HCT116 (cell line): ENCODE measurements around the gene KLHL22. TPM values are rescaled to one million over a fixed set of nuclear protein-coding genes. Genes with fewer than 3 reads are reported as not detected.

Source experiments
- ATAC-seq: fragments of 200-7000 bp; cut with Tn5 transposase; 2 replicates; pipeline ENCODE4 v1.9.1; 2020; ENCODE audit warnings: mild to moderate bottlenecking, moderate library complexity
- BruUV-seq: library from RNA; stranded (reverse); fragments of 400-500 nt; replicated peaks from 2 replicates; lab custom pipeline; 2021; lab: Mats Ljungman, UMichigan
- CTCF ChIA-PET: fragments of 300-600 bp; sonication (Branson Sonifier 250); formaldehyde crosslinking; loops from one replicate; lab custom pipeline; 2021; ENCODE audit warnings: antibody characterized with exemption; lab: Charles Lee
- POLR2A ChIA-PET: fragments of 300-600, 350-600 bp; sonication (Branson Sonifier 250); formaldehyde crosslinking; loops from one replicate; lab custom pipeline; 2021; ENCODE audit warnings: antibody characterized with exemption; lab: Charles Lee
- RAD21 ChIA-PET, 2 experiments: fragments of 300-600 bp; sonication (Branson Sonifier 250); formaldehyde crosslinking; loops; one replicate each; lab custom pipeline; 2023; ENCODE audit warnings: low total read pairs in 2 of 2; ENCODE audit not compliant: uncharacterized antibody in 2 of 2, unreplicated experiment in 2 of 2, low non-redundant PET in 1 of 2; lab: Charles Lee
- DNase-seq: peaks from one replicate; pipeline ENCODE4 v3.0.0-alpha.2; 2010; ENCODE audit warnings: low read depth, low spot score
- H2AFZ ChIP-seq: fragments of 200-600 bp; shearing (Covaris generic), sonication (generic); 2 replicates; pipeline ENCODE4 v1.6.1; 2017; ENCODE audit warnings: low read depth, mixed run types, mixed read lengths, antibody characterized with exemption, low read length; ENCODE audit not compliant: poor library complexity, severe bottlenecking
- H3K27ac ChIP-seq: 2 replicates; pipeline ENCODE4 v1.5.1; 2012; ENCODE audit warnings: low read depth, low read length
- H3K27me3 ChIP-seq: fragments of 200-600 bp; sonication (generic); 2 replicates; pipeline ENCODE4 v1.6.1; 2016; ENCODE audit warnings: mixed run types, low read length, mixed read lengths; ENCODE audit not compliant: insufficient read depth
- H3K36me3 ChIP-seq, 2 experiments: fragments of 200-500 bp in 1 of 2; fragments of 200-600 bp in 1 of 2; sonication (Bioruptor generic) in 1 of 2; sonication (generic) in 1 of 2; 2 replicates each; pipeline versions ENCODE4 v1.5.1 to v1.6.1; 2014 to 2016; ENCODE audit warnings: low read length in 2 of 2, inconsistent platforms in 1 of 2, mixed read lengths in 1 of 2, mixed run types in 1 of 2; ENCODE audit not compliant: insufficient read depth in 2 of 2, control insufficient read depth in 1 of 2
- H3K4me1 ChIP-seq, 2 experiments: fragments of 200-600 bp in 1 of 2; sonication (generic) in 1 of 2; 2 replicates each; pipeline versions ENCODE4 v1.5.1 to v1.6.1; 2012 to 2017; ENCODE audit warnings: low read length in 2 of 2, inconsistent platforms in 1 of 2, mild to moderate bottlenecking in 1 of 2, mixed read lengths in 1 of 2, mixed run types in 1 of 2, moderate library complexity in 1 of 2; ENCODE audit not compliant: insufficient read depth in 2 of 2, control insufficient read depth in 1 of 2
- H3K4me2 ChIP-seq: fragments of 200-600 bp; sonication (generic); 2 replicates; pipeline ENCODE4 v1.6.1; 2017; ENCODE audit warnings: mixed run types, low read length, mixed read lengths
- H3K4me3 ChIP-seq, 2 experiments: fragments of 200-600 bp in 1 of 2; sonication (generic) in 1 of 2; replicated peaks in 1 of 2; 2 replicates each; pipeline ENCODE4 v1.5.1; 2011 to 2016; ENCODE audit warnings: low read length in 2 of 2, control low read depth in 1 of 2, low read depth in 1 of 2, mild to moderate bottlenecking in 1 of 2, mixed read lengths in 1 of 2, mixed run types in 1 of 2
- H3K79me2 ChIP-seq: fragments of 200-600 bp; sonication (generic); 2 replicates; pipeline ENCODE4 v1.6.1; 2017; ENCODE audit warnings: mild to moderate bottlenecking, mixed run types, low read length, moderate library complexity, mixed read lengths; ENCODE audit not compliant: insufficient read depth
- H3K9ac ChIP-seq: fragments of 200-600 bp; sonication (generic); 2 replicates; pipeline ENCODE4 v1.6.1; 2016; ENCODE audit warnings: low read length, mixed read lengths
- H3K9me2 ChIP-seq: fragments of 200-600 bp; sonication (generic), shearing (Covaris generic); 2 replicates; pipeline ENCODE4 v1.6.1; 2017; ENCODE audit warnings: mixed run types, mild to moderate bottlenecking, moderate library complexity; ENCODE audit not compliant: insufficient read depth
- H3K9me3 ChIP-seq, 2 experiments: fragments of 200-500 bp in 1 of 2; fragments of 200-600 bp in 1 of 2; sonication (Bioruptor generic) in 1 of 2; sonication (generic) in 1 of 2; 2 replicates each; pipeline ENCODE4 v1.6.1; 2014 to 2017; ENCODE audit warnings: low read length in 2 of 2, mixed read lengths in 2 of 2, inconsistent platforms in 1 of 2, low read depth in 1 of 2, mild to moderate bottlenecking in 1 of 2, mixed run types in 1 of 2, moderate library complexity in 1 of 2; ENCODE audit not compliant: control insufficient read depth in 1 of 2, insufficient read depth in 1 of 2
- H4K20me1 ChIP-seq: fragments of 200-600 bp; sonication (generic), shearing (Covaris generic); 2 replicates; pipeline ENCODE4 v1.6.1; 2017; ENCODE audit warnings: mixed run types, mild to moderate bottlenecking, moderate library complexity; ENCODE audit not compliant: insufficient read depth
- CBX3 ChIP-seq: IDR thresholded peaks from 2 replicates; pipeline ENCODE4 v1.6.1; 2012; ENCODE audit warnings: low read depth
- CEBPB ChIP-seq: IDR thresholded peaks from 2 replicates; pipeline ENCODE4 v1.6.1; 2012; ENCODE audit warnings: low read depth
- EGR1 ChIP-seq: IDR thresholded peaks from 2 replicates; pipeline ENCODE4 v1.6.1; 2012; ENCODE audit warnings: low read depth
- ELF1 ChIP-seq: IDR thresholded peaks from 2 replicates; pipeline ENCODE4 v1.6.1; 2012; ENCODE audit warnings: low read depth, borderline replicate concordance
- EZH2 ChIP-seq: fragments of 200-600 bp; sonication (generic); IDR thresholded peaks from 2 replicates; pipeline ENCODE4 v1.6.1; 2017; ENCODE audit warnings: antibody characterized with exemption, mixed run types
- EZH2phosphoT487 ChIP-seq: fragments of 200-600 bp; IDR thresholded peaks from 2 replicates; pipeline ENCODE4 v1.6.1; 2018; ENCODE audit warnings: antibody characterized with exemption, borderline replicate concordance
- FOSL1 ChIP-seq: IDR thresholded peaks from 2 replicates; pipeline ENCODE4 v1.6.1; 2012; ENCODE audit warnings: low read depth
- JUND ChIP-seq: IDR thresholded peaks from 2 replicates; pipeline ENCODE4 v1.6.1; 2012
- POLR2A ChIP-seq: IDR thresholded peaks from 2 replicates; pipeline ENCODE4 v1.7.0; 2011; ENCODE audit warnings: borderline replicate concordance; ENCODE audit not compliant: insufficient read depth, insufficient read length; ENCODE audit errors: extremely low read depth
- POLR2AphosphoS5 ChIP-seq: IDR thresholded peaks from 2 replicates; pipeline ENCODE4 v1.6.1; 2011; ENCODE audit warnings: mild to moderate bottlenecking, low read depth, low read length, moderate library complexity
- SIN3A ChIP-seq: IDR thresholded peaks from 2 replicates; pipeline ENCODE4 v1.6.1; 2012; ENCODE audit warnings: low read depth
- SP1 ChIP-seq: IDR thresholded peaks from 2 replicates; pipeline ENCODE4 v1.6.1; 2012; ENCODE audit warnings: low read depth
- TCF7L2 ChIP-seq: IDR thresholded peaks from 2 replicates; pipeline ENCODE4 v1.7.0; 2011; ENCODE audit warnings: borderline replicate concordance, inconsistent platforms; ENCODE audit not compliant: insufficient read depth, insufficient read length; ENCODE audit errors: extremely low read depth
- YY1 ChIP-seq: IDR thresholded peaks from 2 replicates; pipeline ENCODE4 v1.6.1; 2011; ENCODE audit warnings: low read length, low read depth, moderate library complexity, mild to moderate bottlenecking; ENCODE audit not compliant: insufficient replicate concordance; ENCODE audit errors: extremely low read depth
- ZFX ChIP-seq: fragments of 450-650 bp; IDR thresholded peaks from 2 replicates; pipeline ENCODE4 v1.6.1; 2017
- ZNF274 ChIP-seq: fragments of 200-500 bp; sonication (Bioruptor generic); IDR thresholded peaks from 2 replicates; pipeline ENCODE4 v1.6.1; 2014; ENCODE audit warnings: mild to moderate bottlenecking, low read depth, low read length, inconsistent platforms
- intact Hi-C: fragments of 100-400 bp; cut with micrococcal nuclease; formaldehyde crosslinking; loops from 2 replicates; pipeline ENCODE4 v1.10.0; 2022
- total RNA-seq: library from RNA; stranded (reverse); gene quantifications from one replicate; pipeline ENCODE4 v1.2.1, GENCODE V29; 2021; ENCODE audit not compliant: unreplicated experiment
- TF ChIP-seq, protein P1 (sequence below): IDR thresholded peaks from 2 replicates; pipeline ENCODE4 v1.6.1; 2011; ENCODE audit warnings: mild to moderate bottlenecking, low read length, moderate library complexity; ENCODE audit not compliant: insufficient replicate concordance; ENCODE audit errors: extremely low read depth
- TF ChIP-seq, protein P2 (sequence below): IDR thresholded peaks from 2 replicates; pipeline ENCODE4 v1.6.1; 2012
- TF ChIP-seq, protein P3 (sequence below): IDR thresholded peaks from 2 replicates; pipeline ENCODE4 v1.6.1; 2012; ENCODE audit warnings: low read depth
- TF ChIP-seq, protein P4 (sequence below): IDR thresholded peaks from 2 replicates; pipeline ENCODE4 v1.6.1; 2012

KLHL22 gene
- total RNA-seq, 1 experiment from 2014 or later: 16.4 TPM

DNA sequence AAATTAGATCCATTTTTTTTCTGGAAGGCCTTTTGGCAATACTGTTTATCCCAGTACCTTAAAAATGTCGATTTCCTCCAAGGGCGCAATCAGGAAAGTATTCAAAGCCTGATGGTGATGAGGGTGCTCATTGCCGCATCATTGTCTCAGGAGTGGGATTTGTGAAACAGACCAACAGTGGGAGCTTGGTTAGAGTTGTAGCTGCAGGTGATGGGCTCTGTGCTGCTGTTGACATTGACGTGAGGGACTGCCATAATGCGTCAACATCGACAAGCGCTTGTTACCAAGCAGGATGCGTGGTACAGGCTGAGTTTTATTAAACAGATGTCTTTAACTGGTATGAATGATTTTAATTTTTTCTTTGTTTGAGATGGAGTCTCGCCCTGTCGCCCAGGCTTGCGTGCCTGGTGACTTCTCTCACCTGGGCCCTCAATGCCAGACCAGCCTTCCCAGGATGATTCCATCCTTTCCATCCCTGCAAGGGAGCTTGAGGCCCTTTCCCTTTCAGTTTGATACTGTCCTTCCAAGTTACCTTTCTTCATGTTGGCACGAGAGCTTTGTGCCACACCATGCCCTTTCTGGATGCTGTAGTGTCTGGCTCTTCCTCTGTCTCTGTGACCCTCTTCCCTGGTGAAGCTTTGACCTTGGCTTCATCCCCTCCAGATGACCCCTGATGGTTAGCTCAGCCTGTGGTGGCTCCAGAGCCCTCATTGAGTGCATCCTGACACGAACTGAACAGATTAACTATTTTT, 22.4 kb upstream of the KLHL22 start:
- no peaks in the 10 kb centered on the region for H3K9me3 ChIP-seq
- no peaks in the 10 kb centered on the region for H3K27me3 ChIP-seq
- no TSS peak for BruUV-seq
- H3K4me3 ChIP-seq: no peak overlapping the region
- TF ChIP-seq CBX3 (no peak), SP1 (no peak), JUND (no peak), EZH2 (no peak), CEBPB (no peak), FOSL1 (no peak), ELF1 (no peak), TCF7L2 (no peak), ZFX (no peak), SIN3A (no peak), YY1 (no peak), EZH2phosphoT487 (no peak), POLR2A (no peak), ZNF274 (no peak), POLR2AphosphoS5 (no peak), EGR1 (no peak)
- TF ChIP-seq, protein P1, sequence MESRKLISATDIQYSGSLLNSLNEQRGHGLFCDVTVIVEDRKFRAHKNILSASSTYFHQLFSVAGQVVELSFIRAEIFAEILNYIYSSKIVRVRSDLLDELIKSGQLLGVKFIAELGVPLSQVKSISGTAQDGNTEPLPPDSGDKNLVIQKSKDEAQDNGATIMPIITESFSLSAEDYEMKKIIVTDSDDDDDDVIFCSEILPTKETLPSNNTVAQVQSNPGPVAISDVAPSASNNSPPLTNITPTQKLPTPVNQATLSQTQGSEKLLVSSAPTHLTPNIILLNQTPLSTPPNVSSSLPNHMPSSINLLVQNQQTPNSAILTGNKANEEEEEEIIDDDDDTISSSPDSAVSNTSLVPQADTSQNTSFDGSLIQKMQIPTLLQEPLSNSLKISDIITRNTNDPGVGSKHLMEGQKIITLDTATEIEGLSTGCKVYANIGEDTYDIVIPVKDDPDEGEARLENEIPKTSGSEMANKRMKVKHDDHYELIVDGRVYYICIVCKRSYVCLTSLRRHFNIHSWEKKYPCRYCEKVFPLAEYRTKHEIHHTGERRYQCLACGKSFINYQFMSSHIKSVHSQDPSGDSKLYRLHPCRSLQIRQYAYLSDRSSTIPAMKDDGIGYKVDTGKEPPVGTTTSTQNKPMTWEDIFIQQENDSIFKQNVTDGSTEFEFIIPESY: no peak
- TF ChIP-seq, protein P2, sequence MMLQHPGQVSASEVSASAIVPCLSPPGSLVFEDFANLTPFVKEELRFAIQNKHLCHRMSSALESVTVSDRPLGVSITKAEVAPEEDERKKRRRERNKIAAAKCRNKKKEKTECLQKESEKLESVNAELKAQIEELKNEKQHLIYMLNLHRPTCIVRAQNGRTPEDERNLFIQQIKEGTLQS: no peak
- TF ChIP-seq, protein P3, sequence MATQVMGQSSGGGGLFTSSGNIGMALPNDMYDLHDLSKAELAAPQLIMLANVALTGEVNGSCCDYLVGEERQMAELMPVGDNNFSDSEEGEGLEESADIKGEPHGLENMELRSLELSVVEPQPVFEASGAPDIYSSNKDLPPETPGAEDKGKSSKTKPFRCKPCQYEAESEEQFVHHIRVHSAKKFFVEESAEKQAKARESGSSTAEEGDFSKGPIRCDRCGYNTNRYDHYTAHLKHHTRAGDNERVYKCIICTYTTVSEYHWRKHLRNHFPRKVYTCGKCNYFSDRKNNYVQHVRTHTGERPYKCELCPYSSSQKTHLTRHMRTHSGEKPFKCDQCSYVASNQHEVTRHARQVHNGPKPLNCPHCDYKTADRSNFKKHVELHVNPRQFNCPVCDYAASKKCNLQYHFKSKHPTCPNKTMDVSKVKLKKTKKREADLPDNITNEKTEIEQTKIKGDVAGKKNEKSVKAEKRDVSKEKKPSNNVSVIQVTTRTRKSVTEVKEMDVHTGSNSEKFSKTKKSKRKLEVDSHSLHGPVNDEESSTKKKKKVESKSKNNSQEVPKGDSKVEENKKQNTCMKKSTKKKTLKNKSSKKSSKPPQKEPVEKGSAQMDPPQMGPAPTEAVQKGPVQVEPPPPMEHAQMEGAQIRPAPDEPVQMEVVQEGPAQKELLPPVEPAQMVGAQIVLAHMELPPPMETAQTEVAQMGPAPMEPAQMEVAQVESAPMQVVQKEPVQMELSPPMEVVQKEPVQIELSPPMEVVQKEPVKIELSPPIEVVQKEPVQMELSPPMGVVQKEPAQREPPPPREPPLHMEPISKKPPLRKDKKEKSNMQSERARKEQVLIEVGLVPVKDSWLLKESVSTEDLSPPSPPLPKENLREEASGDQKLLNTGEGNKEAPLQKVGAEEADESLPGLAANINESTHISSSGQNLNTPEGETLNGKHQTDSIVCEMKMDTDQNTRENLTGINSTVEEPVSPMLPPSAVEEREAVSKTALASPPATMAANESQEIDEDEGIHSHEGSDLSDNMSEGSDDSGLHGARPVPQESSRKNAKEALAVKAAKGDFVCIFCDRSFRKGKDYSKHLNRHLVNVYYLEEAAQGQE: no peak
- TF ChIP-seq, protein P4, sequence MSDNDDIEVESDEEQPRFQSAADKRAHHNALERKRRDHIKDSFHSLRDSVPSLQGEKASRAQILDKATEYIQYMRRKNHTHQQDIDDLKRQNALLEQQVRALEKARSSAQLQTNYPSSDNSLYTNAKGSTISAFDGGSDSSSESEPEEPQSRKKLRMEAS: no peak
- peaks cover 13 to 16% of the 10 kb centered on the region in 2 experiments; a peak in 2 of 4 replicates for H3K36me3 ChIP-seq
- no peak overlapping the region for H3K27ac ChIP-seq
- no peak overlapping the region for H3K9ac ChIP-seq
- intact Hi-C loops: no loop called here
- ATAC-seq: no peak
- POLR2A ChIA-PET: interaction anchor here (1.4 kb wide), 1 partner anchor 13 kb away, joined by 3 read pairs; no protein-coding TSS in a partner anchor
- H3K9me2 ChIP-seq: no peaks in the 10 kb centered on the region
- peaks cover 94% of the 10 kb centered on the region for H3K79me2 ChIP-seq
- no peak overlapping the region for H2AFZ ChIP-seq
- no peaks in the 10 kb centered on the region; the same call in 1 of the 2 replicates for H4K20me1 ChIP-seq
- H3K4me1 ChIP-seq: peaks cover 0 to 29% of the 10 kb centered on the region in 2 experiments; a peak in 3 of 4 replicates
- no peak overlapping the region for H3K4me2 ChIP-seq
- RAD21 ChIA-PET: no interaction called here
- DNase-seq: no peak
- CTCF ChIA-PET: no interaction called here
